ENCODE results near the gene CLPSL2. TPM values are rescaled to one million over a fixed set of nuclear protein-coding genes. Genes with fewer than 3 reads are reported as not detected.

The CLPSL2 gene
- total RNA-seq, 1 donor from 2014 or later: not detected

- no peak overlapping the region for H3K4me3 Mint-ChIP-seq (ENCODE audit: unreplicated experiment)
- no peak overlapping the region for H3K27ac Mint-ChIP-seq (ENCODE audit: unreplicated experiment)
- H3K27me3 Mint-ChIP-seq (ENCODE audit: unreplicated experiment): peaks cover 34% of the 10 kb centered on the region
- no peak for DNase-seq (ENCODE audit: extremely low spot score, unreplicated experiment)
- peaks cover 4% of the 10 kb centered on the region for H3K4me1 Mint-ChIP-seq (ENCODE audit: unreplicated experiment)
- no peak for TF ChIP-seq CTCF (IDR thresholded peaks at IDR 0.05)
- no peaks in the 10 kb centered on the region for H3K9me3 Mint-ChIP-seq (ENCODE audit: unreplicated experiment)
- H3K36me3 Mint-ChIP-seq (ENCODE audit: unreplicated experiment): no peaks in the 10 kb centered on the region
These were observed 4.9 kb downstream of the CLPSL2 start for GRCh38 chr6:35781290-35781689.

DNA sequence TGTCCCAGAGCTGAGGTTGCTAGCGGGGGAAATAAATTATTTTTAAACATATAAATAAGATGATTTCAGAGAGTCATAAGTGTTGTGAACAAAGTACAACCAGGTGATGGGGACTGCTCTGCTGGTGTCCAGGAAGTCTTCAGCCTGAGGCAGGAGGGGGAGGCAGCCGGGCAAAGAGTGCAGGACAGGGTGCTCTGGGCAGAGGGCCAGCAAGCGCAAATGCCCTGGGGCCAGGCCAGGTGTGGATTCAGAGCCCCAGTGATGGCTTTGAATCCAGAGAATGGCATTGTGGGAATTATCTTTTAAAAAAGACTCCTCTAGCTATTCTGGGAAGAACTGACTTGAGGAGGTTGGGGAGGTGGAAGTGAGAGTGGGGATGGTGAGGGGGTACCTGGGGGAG is 6.0 kb downstream of the CLPSL2 start:
- Mint-ChIP-seq H3K36me3 (ENCODE audit: unreplicated experiment) (no peaks in the 10 kb centered on the region), H3K4me3 (ENCODE audit: unreplicated experiment) (no peak overlapping the region), H3K9me3 (ENCODE audit: unreplicated experiment) (no peaks in the 10 kb centered on the region), H3K4me1 (ENCODE audit: unreplicated experiment) (peaks cover 2% of the 10 kb centered on the region), H3K27me3 (ENCODE audit: unreplicated experiment) (peaks cover 43% of the 10 kb centered on the region), H3K27ac (ENCODE audit: unreplicated experiment) (no peak overlapping the region)
- no peak for DNase-seq (ENCODE audit: extremely low spot score, unreplicated experiment)
- no peak for TF ChIP-seq CTCF (IDR thresholded peaks at IDR 0.05)

- DNase-seq (ENCODE audit: extremely low spot score, unreplicated experiment): no peak
- Mint-ChIP-seq H3K4me1 (ENCODE audit: unreplicated experiment) (no peaks in the 10 kb centered on the region), H3K4me3 (ENCODE audit: unreplicated experiment) (no peak overlapping the region), H3K27me3 (ENCODE audit: unreplicated experiment) (peaks cover 56% of the 10 kb centered on the region), H3K9me3 (ENCODE audit: unreplicated experiment) (no peaks in the 10 kb centered on the region), H3K36me3 (ENCODE audit: unreplicated experiment) (no peaks in the 10 kb centered on the region), H3K27ac (ENCODE audit: unreplicated experiment) (no peak overlapping the region)
- no peak for TF ChIP-seq CTCF (IDR thresholded peaks at IDR 0.05)
These were observed 7.8 kb downstream of the CLPSL2 start for GRCh38 chr6:35784200-35784599.

- TF ChIP-seq CTCF (IDR thresholded peaks at IDR 0.05): no peak
- Mint-ChIP-seq H3K27me3 (ENCODE audit: unreplicated experiment) (peaks cover 67% of the 10 kb centered on the region), H3K4me3 (ENCODE audit: unreplicated experiment) (no peak overlapping the region), H3K36me3 (ENCODE audit: unreplicated experiment) (no peaks in the 10 kb centered on the region), H3K27ac (ENCODE audit: unreplicated experiment) (no peak overlapping the region), H3K9me3 (ENCODE audit: unreplicated experiment) (no peaks in the 10 kb centered on the region), H3K4me1 (ENCODE audit: unreplicated experiment) (no peaks in the 10 kb centered on the region)
- no peak for DNase-seq (ENCODE audit: extremely low spot score, unreplicated experiment)
These were observed 9.9 kb downstream of the CLPSL2 start for GRCh38 chr6:35786272-35786671.

DNA sequence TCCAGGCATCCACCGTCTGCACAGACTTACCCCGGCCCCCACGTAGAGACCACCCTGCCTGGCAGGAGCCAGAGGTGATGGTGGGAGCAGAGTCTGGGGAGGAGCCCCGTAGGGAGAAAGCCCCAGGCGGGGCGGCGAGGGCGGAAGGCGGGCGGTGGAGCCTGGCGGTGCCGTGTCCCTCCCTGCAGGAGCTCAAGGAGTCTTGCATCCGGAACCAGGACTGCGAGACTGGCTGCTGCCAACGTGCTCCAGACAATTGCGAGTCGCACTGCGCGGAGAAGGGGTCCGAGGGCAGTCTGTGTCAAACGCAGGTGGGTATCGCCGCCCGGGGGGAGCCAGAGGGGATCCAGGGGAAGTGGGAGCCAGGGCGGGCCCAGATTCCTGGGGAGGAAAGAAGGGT is 10.4 kb downstream of the CLPSL2 start:
- no peaks in the 10 kb centered on the region for H3K4me1 Mint-ChIP-seq (ENCODE audit: unreplicated experiment)
- no peak overlapping the region for H3K4me3 Mint-ChIP-seq (ENCODE audit: unreplicated experiment)
- H3K36me3 Mint-ChIP-seq (ENCODE audit: unreplicated experiment): no peaks in the 10 kb centered on the region
- no peak for TF ChIP-seq CTCF (IDR thresholded peaks at IDR 0.05)
- DNase-seq (ENCODE audit: extremely low spot score, unreplicated experiment): no peak
- peaks cover 67% of the 10 kb centered on the region for H3K27me3 Mint-ChIP-seq (ENCODE audit: unreplicated experiment)
- H3K27ac Mint-ChIP-seq (ENCODE audit: unreplicated experiment): no peak overlapping the region
- no peaks in the 10 kb centered on the region for H3K9me3 Mint-ChIP-seq (ENCODE audit: unreplicated experiment)
